HEK293T (cell line): ENCODE data around the gene SLC6A13.

Source experiments
- BHLHE40 ChIP-seq: fragments of 450-650 bp; IDR thresholded peaks from 2 replicates; pipeline ENCODE4 v1.6.1; 2016; ENCODE audit warnings: mild to moderate bottlenecking, moderate library complexity, borderline replicate concordance
- CTBP1 ChIP-seq: fragments of 450-650 bp; IDR thresholded peaks from 2 replicates; pipeline ENCODE4 v1.6.1; 2016; ENCODE audit warnings: borderline replicate concordance
- FOXA1 ChIP-seq: fragments of 450-650 bp; IDR thresholded peaks from 2 replicates; pipeline ENCODE4 v1.6.1; 2016; ENCODE audit warnings: mild to moderate bottlenecking
- FOXM1 ChIP-seq: fragments of 450-650 bp; IDR thresholded peaks from 2 replicates; pipeline ENCODE4 v1.6.1; 2017; ENCODE audit warnings: mild to moderate bottlenecking, borderline replicate concordance
- HDGF ChIP-seq: fragments of 450-650 bp; IDR thresholded peaks from 2 replicates; pipeline ENCODE4 v1.6.1; 2017; ENCODE audit warnings: antibody characterized with exemption, borderline replicate concordance
- LEF1 ChIP-seq: fragments of 450-650 bp; IDR thresholded peaks from 2 replicates; pipeline ENCODE4 v1.6.1; 2017; ENCODE audit warnings: mild to moderate bottlenecking, borderline replicate concordance
- SP1 ChIP-seq: fragments of 450-650 bp; IDR thresholded peaks from 2 replicates; pipeline ENCODE4 v1.6.1; 2017
- TARDBP ChIP-seq: fragments of 450-650 bp; IDR thresholded peaks from 2 replicates; pipeline ENCODE4 v1.6.1; 2016
- ZNF384 ChIP-seq: fragments of 450-650 bp; IDR thresholded peaks from 2 replicates; pipeline ENCODE4 v1.6.1; 2016
- TF ChIP-seq, protein P1 (sequence below): fragments of 450-650 bp; IDR thresholded peaks from 2 replicates; pipeline ENCODE4 v1.6.1; 2016

DNA sequence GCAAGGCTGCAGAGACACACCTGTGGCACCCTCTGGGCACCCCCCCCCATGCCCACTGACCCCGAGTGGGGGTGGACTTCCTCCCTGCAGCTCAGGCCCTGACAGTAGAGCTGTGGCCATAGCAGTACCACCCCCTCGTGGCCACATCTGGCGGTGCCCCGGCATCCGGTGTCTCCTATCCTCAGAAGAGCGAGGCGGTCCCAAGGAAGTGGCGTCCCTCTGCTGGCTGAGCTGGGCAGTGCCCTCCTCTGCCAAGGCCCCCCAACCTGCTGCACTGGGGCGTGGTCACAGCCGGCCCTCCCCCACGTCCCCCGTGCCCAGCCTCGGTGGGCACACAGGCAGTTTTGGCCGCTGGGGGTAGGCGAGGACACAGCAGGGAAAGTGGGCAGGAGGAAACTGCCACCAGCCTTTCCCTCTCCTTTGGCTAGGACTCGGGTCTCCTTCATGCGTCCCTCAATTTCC is 42.7 kb downstream of the SLC6A13 start:
- no peak for TF ChIP-seq CTBP1
- no peak for TF ChIP-seq ZNF384
- TF ChIP-seq TARDBP = no peak
- TF ChIP-seq LEF1 = no peak
- TF ChIP-seq, protein P1, sequence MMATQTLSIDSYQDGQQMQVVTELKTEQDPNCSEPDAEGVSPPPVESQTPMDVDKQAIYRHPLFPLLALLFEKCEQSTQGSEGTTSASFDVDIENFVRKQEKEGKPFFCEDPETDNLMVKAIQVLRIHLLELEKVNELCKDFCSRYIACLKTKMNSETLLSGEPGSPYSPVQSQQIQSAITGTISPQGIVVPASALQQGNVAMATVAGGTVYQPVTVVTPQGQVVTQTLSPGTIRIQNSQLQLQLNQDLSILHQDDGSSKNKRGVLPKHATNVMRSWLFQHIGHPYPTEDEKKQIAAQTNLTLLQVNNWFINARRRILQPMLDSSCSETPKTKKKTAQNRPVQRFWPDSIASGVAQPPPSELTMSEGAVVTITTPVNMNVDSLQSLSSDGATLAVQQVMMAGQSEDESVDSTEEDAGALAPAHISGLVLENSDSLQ = no peak
- no peak for TF ChIP-seq FOXA1
- no peak for TF ChIP-seq FOXM1
- TF ChIP-seq HDGF = no peak
- no peak for TF ChIP-seq BHLHE40
- no peak for TF ChIP-seq SP1
